Suprapubic skin (tissue), 4 donors: ENCODE results near the gene CDC42EP2. TPM values are rescaled to one million over a fixed set of nuclear protein-coding genes. Genes with fewer than 3 reads are reported as not detected.

Experiments
- DNase-seq, 2 donors: peaks; one replicate each; pipeline ENCODE4 v3.0.0-alpha.2; 2019; ENCODE audit warnings: low spot score in 2 of 2
- H3K27ac ChIP-seq: fragments of 200-600 bp; sonication (generic); one replicate; pipeline ENCODE4 v1.5.1; 2019
- H3K27me3 ChIP-seq: fragments of 200-600 bp; sonication (generic); one replicate; pipeline ENCODE4 v1.5.1; 2019
- H3K36me3 ChIP-seq: fragments of 200-600 bp; sonication (generic); one replicate; pipeline ENCODE4 v1.5.1; 2019
- H3K4me1 ChIP-seq: fragments of 200-600 bp; sonication (generic); one replicate; pipeline ENCODE4 v1.5.1; 2019
- H3K4me3 ChIP-seq: fragments of 200-600 bp; sonication (generic); one replicate; pipeline ENCODE4 v1.5.1; 2019; ENCODE audit warnings: mild to moderate bottlenecking
- H3K9me3 ChIP-seq: fragments of 200-600 bp; sonication (generic); one replicate; pipeline ENCODE4 v1.5.1; 2019
- CTCF ChIP-seq, 2 donors: fragments of 200-600 bp in 1 of 2; fragments of 450-650 bp in 1 of 2; sonication (generic) in 1 of 2; IDR thresholded peaks; one replicate each; pipeline ENCODE4 v1.5.1; 2016 to 2019; ENCODE audit warnings: antibody characterized with exemption in 2 of 2, mild to moderate bottlenecking in 1 of 2, moderate library complexity in 1 of 2
- EP300 ChIP-seq: sonication (generic); formaldehyde crosslinking; IDR thresholded peaks from one replicate; pipeline ENCODE4 v1.6.1; 2017; ENCODE audit warnings: antibody characterized with exemption
- POLR2A ChIP-seq, 2 donors: fragments of 450-650 bp; IDR thresholded peaks; one replicate each; pipeline ENCODE4 v1.6.1; 2017; ENCODE audit warnings: antibody characterized with exemption in 2 of 2, mild to moderate bottlenecking in 2 of 2, moderate library complexity in 2 of 2
- POLR2AphosphoS5 ChIP-seq, 3 donors: sonication (generic); formaldehyde crosslinking; IDR thresholded peaks; one replicate each; pipeline ENCODE4 v1.6.1; 2017; ENCODE audit warnings: antibody characterized with exemption in 3 of 3
- WGBS: methylation state at CpG from one replicate; pipeline ENCODE4 v1.1.5; 2018; 5-methylcytosine and 5-hydroxymethylcytosine counted together
- total RNA-seq, 4 donors: library from RNA; depleted of rRNA; stranded (reverse); fragments of >200 nt; gene quantifications; one replicate each; pipeline ENCODE4 v1.1.0, GENCODE V29; 2016

The CDC42EP2 gene
- total RNA-seq, 4 donors from 2014 or later, result 1.9 to 8.3 (median 5.7) TPM

GRCh38 chr11:65277631-65278277, 36.9 kb upstream of the CDC42EP2 start:
- 93% methylated on average over 5 of the region's 5 CpGs for WGBS
- Histone ChIP-seq H3K36me3 (peaks cover 41% of the 10 kb centered on the region), H3K9me3 (no peaks in the 10 kb centered on the region), H3K4me3 (no peak overlapping the region), H3K4me1 (peaks cover 2% of the 10 kb centered on the region), H3K27ac (no peak overlapping the region), H3K27me3 (no peaks in the 10 kb centered on the region)
- TF ChIP-seq POLR2A (IDR thresholded peaks at IDR 0.05) (no peak), EP300 (no peak)
- no peak for DNase-seq

DNA sequence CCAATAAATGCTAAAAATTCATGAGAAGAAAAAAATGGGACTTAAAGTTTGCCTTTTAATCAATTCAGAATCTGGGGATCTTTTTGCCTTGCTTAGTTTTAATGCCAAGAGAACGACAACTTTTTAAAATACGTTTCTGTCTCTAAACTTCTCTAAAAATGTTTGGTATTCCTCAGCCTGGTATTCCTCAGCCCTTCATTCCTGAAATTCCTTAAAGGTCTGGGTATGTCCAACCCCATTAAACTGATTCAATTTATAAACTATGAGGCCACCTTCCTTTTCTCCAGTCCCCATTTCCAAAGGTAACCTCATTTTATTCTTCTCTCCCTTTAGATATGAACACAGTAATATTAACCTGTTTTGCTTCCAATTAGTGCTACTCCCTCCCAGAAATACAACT, 36.3 kb upstream of the CDC42EP2 start:
- 89% methylated on average over 2 of the region's 2 CpGs for WGBS
- no peak for DNase-seq
- Histone ChIP-seq H3K27ac (no peak overlapping the region), H3K4me1 (peaks cover 2% of the 10 kb centered on the region), H3K9me3 (no peaks in the 10 kb centered on the region), H3K27me3 (no peaks in the 10 kb centered on the region), H3K36me3 (peaks cover 47% of the 10 kb centered on the region), H3K4me3 (no peak overlapping the region)
- TF ChIP-seq EP300, result no peak
- TF ChIP-seq CTCF (IDR thresholded peaks at IDR 0.05), result no peak
- no peak for TF ChIP-seq POLR2AphosphoS5 (IDR thresholded peaks at IDR 0.05)
- TF ChIP-seq POLR2A (IDR thresholded peaks at IDR 0.05), result no peak

GRCh38 chr11:65279279-65279678, 35.4 kb upstream of the CDC42EP2 start:
- Histone ChIP-seq H3K27ac (no peak overlapping the region), H3K27me3 (no peaks in the 10 kb centered on the region), H3K9me3 (no peaks in the 10 kb centered on the region), H3K4me1 (peaks cover 2% of the 10 kb centered on the region), H3K4me3 (no peak overlapping the region), H3K36me3 (peaks cover 50% of the 10 kb centered on the region)
- no peak for DNase-seq
- 84% methylated on average over 4 of the region's 4 CpGs for WGBS
- no peak for TF ChIP-seq POLR2AphosphoS5 (IDR thresholded peaks at IDR 0.05)
- TF ChIP-seq CTCF (IDR thresholded peaks at IDR 0.05), result no peak
- TF ChIP-seq EP300, result no peak
- TF ChIP-seq POLR2A (IDR thresholded peaks at IDR 0.05), result no peak

GRCh38 chr11:65279741-65280440, 34.8 kb upstream of the CDC42EP2 start:
- 55% methylated on average over 5 of the region's 5 CpGs for WGBS
- peaks cover 52% of the 10 kb centered on the region for H3K36me3 ChIP-seq
- no peak for DNase-seq
- H3K4me3 ChIP-seq, result no peak overlapping the region
- no peaks in the 10 kb centered on the region for H3K27me3 ChIP-seq
- no peaks in the 10 kb centered on the region for H3K9me3 ChIP-seq
- no peaks in the 10 kb centered on the region for H3K4me1 ChIP-seq
- H3K27ac ChIP-seq, result no peak overlapping the region
- TF ChIP-seq CTCF (IDR thresholded peaks at IDR 0.05) (no peak), POLR2A (IDR thresholded peaks at IDR 0.05) (no peak), POLR2AphosphoS5 (IDR thresholded peaks at IDR 0.05) (no peak), EP300 (no peak)

DNA sequence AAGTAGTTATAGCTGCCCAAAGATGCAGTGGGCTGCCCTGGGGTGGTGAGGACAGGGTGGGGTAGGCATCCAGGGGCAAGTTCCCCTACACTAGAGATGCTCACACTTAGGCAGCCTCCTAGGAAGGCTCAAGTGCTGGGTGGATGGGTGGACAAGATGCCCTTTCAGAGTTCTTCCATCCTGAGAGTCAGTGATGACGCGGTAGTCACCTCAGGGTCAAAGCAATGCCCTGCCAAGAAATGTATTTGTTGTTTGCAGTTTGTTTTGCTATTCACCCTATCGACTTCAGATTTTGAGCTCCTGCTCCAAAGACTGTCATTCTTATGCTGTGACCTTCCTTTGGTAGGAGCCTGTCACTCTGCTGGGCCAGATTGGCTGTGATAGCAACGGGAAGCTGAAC, 34.0 kb upstream of the CDC42EP2 start:
- Histone ChIP-seq H3K4me3 (no peak overlapping the region), H3K27me3 (no peaks in the 10 kb centered on the region), H3K27ac (no peak overlapping the region), H3K4me1 (no peaks in the 10 kb centered on the region), H3K36me3 (peaks cover 58% of the 10 kb centered on the region), H3K9me3 (no peaks in the 10 kb centered on the region)
- WGBS, result 94% methylated on average over 4 of the region's 4 CpGs
- DNase-seq, result no peak
- TF ChIP-seq POLR2A (IDR thresholded peaks at IDR 0.05) (no peak), CTCF (IDR thresholded peaks at IDR 0.05) (no peak), POLR2AphosphoS5 (IDR thresholded peaks at IDR 0.05) (no peak), EP300 (no peak)
